IMR-90 (cell line): ENCODE results near the gene LARP1B. TPM values are rescaled to one million over a fixed set of nuclear protein-coding genes. Genes with fewer than 3 reads are reported as not detected.

Experiments used
- ATAC-seq: fragments of 200-7000 bp; cut with Tn5 transposase; 2 replicates; pipeline ENCODE4 v1.9.1; 2020; ENCODE audit warnings: low read depth, mild to moderate bottlenecking, moderate library complexity
- BruUV-seq: library from RNA; stranded (reverse); fragments of 400-500 nt; replicated peaks from 2 replicates; lab custom pipeline; 2021; lab: Mats Ljungman, UMichigan
- CTCF ChIA-PET: fragments of 300-600 bp; formaldehyde crosslinking; extraction: SDS; loops from one replicate; lab custom pipeline; 2021; ENCODE audit warnings: antibody characterized with exemption; lab: Yijun Ruan, JAX
- POLR2A ChIA-PET: fragments of 300-600 bp; sonication (Branson Sonifier 250); formaldehyde crosslinking; loops from one replicate; lab custom pipeline; 2022; ENCODE audit warnings: antibody characterized with exemption; ENCODE audit not compliant: unreplicated experiment; lab: Charles Lee
- DNase-seq: peaks from one replicate; pipeline ENCODE4 v3.0.0; 2013
- H2AFZ ChIP-seq: replicated peaks from 2 replicates; pipeline ENCODE3; 2013; ENCODE audit warnings: low read length, mild to moderate bottlenecking; ENCODE audit not compliant: poor library complexity
- H2AK5ac ChIP-seq: 2 replicates; pipeline ENCODE4 v1.6.1; 2013; ENCODE audit warnings: low read depth, low read length, inconsistent platforms
- H2AK9ac ChIP-seq: replicated peaks from 2 replicates; pipeline ENCODE3; 2013; ENCODE audit warnings: mild to moderate bottlenecking, low read depth, low read length, moderate library complexity; ENCODE audit not compliant: poor library complexity
- H2BK120ac ChIP-seq: 2 replicates; pipeline ENCODE4 v1.6.1; 2013; ENCODE audit warnings: low read depth, low read length, inconsistent platforms
- H2BK15ac ChIP-seq: 3 replicates; pipeline ENCODE4 v1.6.1; 2013; ENCODE audit warnings: low read depth, low read length, inconsistent platforms
- H2BK20ac ChIP-seq: 2 replicates; pipeline ENCODE4 v1.6.1; 2013; ENCODE audit warnings: low read depth, mild to moderate bottlenecking, inconsistent platforms, low read length, moderate library complexity
- H2BK5ac ChIP-seq: 2 replicates; pipeline ENCODE4 v1.6.1; 2013; ENCODE audit warnings: mild to moderate bottlenecking, low read depth, low read length, inconsistent platforms; ENCODE audit not compliant: poor library complexity, severe bottlenecking
- H3K14ac ChIP-seq: replicated peaks from 2 replicates; pipeline ENCODE4 v1.6.1; 2013; ENCODE audit warnings: low read depth, low read length, inconsistent platforms
- H3K18ac ChIP-seq: 2 replicates; pipeline ENCODE4 v1.6.1; 2013; ENCODE audit warnings: low read depth, low read length, control low read depth
- H3K23ac ChIP-seq: 2 replicates; pipeline ENCODE4 v1.6.1; 2013; ENCODE audit warnings: low read depth, low read length, inconsistent platforms
- H3K27ac ChIP-seq: 2 replicates; pipeline ENCODE4 v1.5.1; 2013; ENCODE audit warnings: mild to moderate bottlenecking, control low read depth, low read length; ENCODE audit not compliant: insufficient read depth
- H3K27me3 ChIP-seq: 2 replicates; pipeline ENCODE4 v1.6.1; 2013; ENCODE audit warnings: low read length; ENCODE audit not compliant: control insufficient read depth, insufficient read depth
- H3K36me3 ChIP-seq: 2 replicates; pipeline ENCODE4 v1.6.1; 2013; ENCODE audit warnings: low read length, mixed read lengths; ENCODE audit not compliant: control insufficient read depth, insufficient read depth
- H3K4ac ChIP-seq: 2 replicates; pipeline ENCODE4 v1.6.1; 2013; ENCODE audit warnings: low read depth, low read length, inconsistent platforms
- H3K4me1 ChIP-seq: 2 replicates; pipeline ENCODE4 v1.6.1; 2013; ENCODE audit warnings: low read length, mixed read lengths; ENCODE audit not compliant: control insufficient read depth, insufficient read depth
- H3K4me2 ChIP-seq: 2 replicates; pipeline ENCODE4 v1.6.1; 2013; ENCODE audit warnings: low read depth, mild to moderate bottlenecking, control low read depth, low read length, moderate library complexity
- H3K4me3 ChIP-seq: 2 replicates; pipeline ENCODE4 v1.5.1; 2013; ENCODE audit warnings: low read depth, mild to moderate bottlenecking, control low read depth, low read length, moderate library complexity; ENCODE audit not compliant: insufficient read depth
- H3K56ac ChIP-seq: 2 replicates; pipeline ENCODE4 v1.6.1; 2013; ENCODE audit warnings: low read length, inconsistent platforms; ENCODE audit not compliant: insufficient read depth; ENCODE audit errors: extremely low read depth
- H3K79me1 ChIP-seq, 2 experiments: 2 replicates each; pipeline ENCODE4 v1.6.1; 2013; ENCODE audit warnings: low read length in 2 of 2, inconsistent platforms in 1 of 2, low read depth in 1 of 2
- H3K9ac ChIP-seq: 2 replicates; pipeline ENCODE4 v1.6.1; 2013; ENCODE audit warnings: low read depth, low read length, control low read depth
- H3K9me1 ChIP-seq: 2 replicates; pipeline ENCODE4 v1.6.1; 2013; ENCODE audit warnings: low read length, inconsistent platforms; ENCODE audit not compliant: insufficient read depth
- H3K9me3 ChIP-seq: 2 replicates; pipeline ENCODE4 v1.6.1; 2013; ENCODE audit warnings: low read length; ENCODE audit not compliant: control insufficient read depth, insufficient read depth
- H4K20me1 ChIP-seq: 2 replicates; pipeline ENCODE4 v1.6.1; 2013; ENCODE audit warnings: low read length, inconsistent platforms; ENCODE audit not compliant: insufficient read depth
- H4K5ac ChIP-seq: 2 replicates; pipeline ENCODE4 v1.6.1; 2013; ENCODE audit warnings: mild to moderate bottlenecking, low read depth, low read length, control low read depth
- H4K8ac ChIP-seq, 2 experiments: 2 replicates each; pipeline ENCODE4 v1.6.1; 2013; ENCODE audit warnings: low read depth in 2 of 2, low read length in 2 of 2, control low read depth in 1 of 2, inconsistent platforms in 1 of 2
- H4K91ac ChIP-seq: 2 replicates; pipeline ENCODE4 v1.6.1; 2013; ENCODE audit warnings: low read depth, low read length, inconsistent platforms; ENCODE audit not compliant: insufficient read depth
- BHLHE40 ChIP-seq: fragments of 150-350 bp; IDR thresholded peaks from 2 replicates; pipeline ENCODE4 v1.6.1; 2016; ENCODE audit warnings: mild to moderate bottlenecking, low read depth, low read length
- CHD1 ChIP-seq: IDR thresholded peaks from 2 replicates; pipeline ENCODE4 v1.6.1; 2012; ENCODE audit warnings: low read depth, low read length, improper control_type of control experiment
- CTCF ChIP-seq: conservative IDR thresholded peaks from 2 replicates; pipeline ENCODE4 v1.5.1; 2012; ENCODE audit warnings: mild to moderate bottlenecking, low read depth, low read length, improper control_type of control experiment
- ELK1 ChIP-seq: fragments of 150-350 bp; IDR thresholded peaks from 2 replicates; pipeline ENCODE4 v1.6.1; 2016; ENCODE audit warnings: low read depth, mild to moderate bottlenecking, low read length, moderate library complexity, borderline replicate concordance
- FOS ChIP-seq: fragments of 150-350 bp; IDR thresholded peaks from 2 replicates; pipeline ENCODE4 v1.6.1; 2016; ENCODE audit warnings: low read depth, low read length
- MAZ ChIP-seq: IDR thresholded peaks from 2 replicates; pipeline ENCODE4 v1.6.1; 2012; ENCODE audit warnings: low read depth, mild to moderate bottlenecking, low read length, improper control_type of control experiment, moderate library complexity, borderline replicate concordance
- MXI1 ChIP-seq: IDR thresholded peaks from 2 replicates; pipeline ENCODE4 v1.6.1; 2012; ENCODE audit warnings: low read depth, mild to moderate bottlenecking, low read length, moderate library complexity, borderline replicate concordance
- NFE2L2 ChIP-seq: fragments of 150-350 bp; IDR thresholded peaks from 2 replicates; pipeline ENCODE4 v1.6.1; 2016; ENCODE audit warnings: low read depth, mild to moderate bottlenecking, low read length
- POLR2A ChIP-seq: IDR thresholded peaks from 2 replicates; pipeline ENCODE4 v1.6.1; 2012; ENCODE audit warnings: mild to moderate bottlenecking, low read depth, low read length
- RAD21 ChIP-seq: IDR thresholded peaks from 2 replicates; pipeline ENCODE4 v1.6.1; 2012; ENCODE audit warnings: low read length, improper control_type of control experiment
- SMC3 ChIP-seq: fragments of 150-350 bp; IDR thresholded peaks from 2 replicates; pipeline ENCODE4 v1.6.1; 2016; ENCODE audit warnings: low read depth, mild to moderate bottlenecking, antibody characterized with exemption, low read length, moderate library complexity
- USF2 ChIP-seq: fragments of 150-350 bp; IDR thresholded peaks from 2 replicates; pipeline ENCODE4 v1.6.1; 2017; ENCODE audit warnings: mild to moderate bottlenecking, antibody characterized with exemption, low read length, low read depth
- WGBS, 2 experiments: methylation state at CpG; one replicate each; pipeline versions ENCODE4 v1.1.5 to v1.1.7; 2013; ENCODE audit warnings: missing lambda C conversion rate in 2 of 2; ENCODE audit not compliant: insufficient read length in 1 of 2; ENCODE audit errors: extremely low coverage in 2 of 2; 5-methylcytosine and 5-hydroxymethylcytosine counted together
- dilution Hi-C: fragments of 300-500 bp; cut with HindIII; formaldehyde crosslinking; loops from one replicate; pipeline ENCODE4 v1.14.3; 2018; ENCODE audit warnings: low sequenced_read_pairs; ENCODE audit not compliant: unreplicated experiment
- in situ Hi-C: fragments of 300-500 bp; cut with MboI; formaldehyde crosslinking; loops from 3 replicates; pipeline ENCODE4 v1.14.3; 2019; ENCODE audit warnings: low sequenced_read_pairs, inconsistent platforms, mixed read lengths
- intact Hi-C: fragments of 100-400 bp; cut with micrococcal nuclease; formaldehyde crosslinking; loops from 2 replicates; pipeline ENCODE4 v1.10.0; 2022
- polyA plus RNA-seq, 3 experiments: library from polyadenylated mRNA; depleted of rRNA; stranded (reverse); fragments of >200 nt; gene quantifications; 2 replicates each; pipeline ENCODE4 v1.2.3, GENCODE V29; 2012; ENCODE audit warnings: low replicate concordance in 1 of 3
- total RNA-seq: library from RNA; depleted of rRNA; stranded (reverse); fragments of >200 nt; gene quantifications from 2 replicates; pipeline ENCODE4 v1.2.3, GENCODE V29; 2012

LARP1B gene
- total and polyA plus RNA-seq, 2 of the 4 experiments (the other 2 are of a cell fraction) = 8.8 to 11.1 TPM

DNA sequence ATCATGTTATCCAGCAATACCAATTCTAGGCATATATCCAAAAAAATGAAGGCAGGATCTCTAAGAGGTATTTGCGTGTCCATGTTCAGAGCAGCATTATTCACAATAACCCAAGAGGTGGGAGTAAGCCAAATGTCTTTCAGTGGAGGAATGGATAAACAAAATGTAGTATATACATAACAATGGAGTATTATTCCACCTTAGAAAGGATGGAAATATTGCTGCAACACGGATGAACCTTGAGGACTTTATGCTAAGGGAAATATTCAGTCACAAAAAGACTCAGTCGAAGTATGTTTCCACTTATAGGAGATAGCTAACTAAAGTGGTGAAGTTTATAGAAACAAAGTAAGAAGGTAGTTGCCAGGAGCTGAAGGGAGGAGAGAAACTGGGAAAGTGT lies 74.3 kb downstream of the LARP1B start:
- H3K9me1 ChIP-seq = no peaks in the 10 kb centered on the region; the same call in 1 of the 2 replicates
- no peak overlapping the region for H2BK5ac ChIP-seq
- H3K27ac ChIP-seq = no peak overlapping the region
- dilution Hi-C loops (no loop called here), in situ Hi-C loops (no loop called here), intact Hi-C loops (loop anchor here (5.0 kb wide), 1 partner anchor 33 kb away; no protein-coding TSS in a partner anchor)
- no peak overlapping the region for H3K18ac ChIP-seq
- no peak overlapping the region for H3K9ac ChIP-seq
- no peaks in the 10 kb centered on the region for H3K27me3 ChIP-seq
- ChIA-PET POLR2A (no interaction called here), CTCF (no interaction called here)
- no peak overlapping the region for H2AFZ ChIP-seq
- no peak overlapping the region for H2BK120ac ChIP-seq
- no peak overlapping the region for H3K4me2 ChIP-seq
- H3K4me1 ChIP-seq = no peaks in the 10 kb centered on the region
- no CpG with 5 or more reads among the region's 3 CpGs for WGBS, 2 experiments
- DNase-seq = no peak
- no peak overlapping the region for H4K8ac ChIP-seq
- H2BK20ac ChIP-seq = no peak overlapping the region
- no peak overlapping the region for H2AK9ac ChIP-seq
- H3K4me3 ChIP-seq = no peak overlapping the region
- no peak for ATAC-seq
- peaks cover 4% of the 10 kb centered on the region; the same call in 1 of the 2 replicates for H3K36me3 ChIP-seq
- 0 out of 2 replicates have a peak, but pooled peaks cover 2% of the 10 kb centered on the region for H3K9me3 ChIP-seq
- no peak overlapping the region for H4K5ac ChIP-seq
- no peak overlapping the region for H2BK15ac ChIP-seq
- TF ChIP-seq NFE2L2 (no peak), MAZ (no peak), CHD1 (no peak), ELK1 (no peak), BHLHE40 (no peak), FOS (no peak), RAD21 (no peak), USF2 (no peak), MXI1 (no peak), SMC3 (no peak), CTCF (no peak), POLR2A (no peak)
- no peak overlapping the region for H3K23ac ChIP-seq
- H3K79me1 ChIP-seq = no peaks in the 10 kb centered on the region
- H4K91ac ChIP-seq = no peak overlapping the region
- H4K20me1 ChIP-seq = no peaks in the 10 kb centered on the region
- H3K14ac ChIP-seq = no peak overlapping the region
- H3K56ac ChIP-seq = no peak overlapping the region
- H3K4ac ChIP-seq = no peak overlapping the region
- no TSS peak for BruUV-seq
- no peak overlapping the region for H2AK5ac ChIP-seq
